OCI-LY3 (cell line): ENCODE measurements around the gene KCNMB1.

ENCODE experiments used
- H2AFZ ChIP-seq: fragments of 200-600, 300-600 bp; shearing (Covaris generic); 2 replicates; pipeline ENCODE4 v1.6.0; 2014; ENCODE audit warnings: antibody characterized with exemption, low read depth, low read length
- H3K27ac ChIP-seq: fragments of 200-600, 300-600 bp; sonication (generic); 2 replicates; pipeline ENCODE4 v1.5.1; 2014; ENCODE audit warnings: mild to moderate bottlenecking, low read length, moderate library complexity, mixed read lengths
- H3K27me3 ChIP-seq: fragments of 200-600, 300-600 bp; sonication (generic); 2 replicates; pipeline ENCODE4 v1.6.1; 2014; ENCODE audit warnings: low read depth, low read length, mixed read lengths
- H3K36me3 ChIP-seq: fragments of 200-600, 300-600 bp; sonication (generic); replicated peaks from 2 replicates; pipeline ENCODE3; 2014; ENCODE audit warnings: low read depth, low read length, mixed read lengths
- H3K4me1 ChIP-seq: fragments of 300-600, 200-600 bp; sonication (generic); 2 replicates; pipeline ENCODE4 v1.6.1; 2014; ENCODE audit warnings: low read length, mixed read lengths
- H3K4me2 ChIP-seq: fragments of 200-600, 300-600 bp; sonication (generic); 2 replicates; pipeline ENCODE4 v1.6.1; 2014; ENCODE audit warnings: low read length, mixed read lengths
- H3K4me3 ChIP-seq: fragments of 300-600, 200-600 bp; sonication (generic); 2 replicates; pipeline ENCODE4 v1.5.1; 2014; ENCODE audit warnings: antibody characterized with exemption, mild to moderate bottlenecking, low read length, moderate library complexity
- H3K79me2 ChIP-seq: fragments of 300-600, 200-600 bp; shearing (Covaris generic); 2 replicates; pipeline ENCODE4 v1.6.1; 2014; ENCODE audit warnings: mild to moderate bottlenecking, low read length, mixed read lengths
- H3K9ac ChIP-seq: fragments of 300-600, 200-600 bp; shearing (Covaris generic); 2 replicates; pipeline ENCODE4 v1.6.0; 2014; ENCODE audit warnings: mild to moderate bottlenecking, low read length, moderate library complexity
- H3K9me3 ChIP-seq: fragments of 200-600, 300-600 bp; shearing (Covaris generic); 2 replicates; pipeline ENCODE4 v1.6.1; 2014; ENCODE audit warnings: low read length, mixed read lengths; ENCODE audit not compliant: insufficient read depth
- H4K20me1 ChIP-seq: fragments of 200-600, 300-600 bp; sonication (generic); 2 replicates; pipeline ENCODE4 v1.6.1; 2016; ENCODE audit warnings: low read length, mixed read lengths; ENCODE audit not compliant: insufficient read depth
- CTCF ChIP-seq: fragments of 200-600, 300-600 bp; sonication (generic); IDR thresholded peaks from 2 replicates; pipeline ENCODE4 v1.5.1; 2014; ENCODE audit warnings: antibody characterized with exemption, low read length, low read depth
- EZH2phosphoT487 ChIP-seq: fragments of 200-600 bp; shearing (Covaris generic); IDR thresholded peaks from 2 replicates; pipeline ENCODE4 v1.6.1; 2018; ENCODE audit warnings: antibody characterized with exemption, mixed run types, low read depth

The KCNMB1 gene

GRCh38 chr5:170327829-170328228 is 61.3 kb downstream of the KCNMB1 start:
- Histone ChIP-seq H3K27me3 (no peaks in the 10 kb centered on the region), H3K4me2 (no peak overlapping the region), H3K4me1 (peaks cover 41% of the 10 kb centered on the region), H3K9me3 (no peaks in the 10 kb centered on the region), H4K20me1 (no peaks in the 10 kb centered on the region), H2AFZ (no peak overlapping the region), H3K79me2 (no peaks in the 10 kb centered on the region), H3K4me3 (no peak overlapping the region), H3K9ac (no peak overlapping the region), H3K27ac (no peak overlapping the region), H3K36me3 (no peaks in the 10 kb centered on the region)
- TF ChIP-seq CTCF (no peak), EZH2phosphoT487 (no peak)

- no peak overlapping the region for H2AFZ ChIP-seq
- H3K9me3 ChIP-seq = no peaks in the 10 kb centered on the region
- TF ChIP-seq CTCF (no peak), EZH2phosphoT487 (no peak)
- H3K9ac ChIP-seq = no peak overlapping the region
- H4K20me1 ChIP-seq = no peaks in the 10 kb centered on the region
- H3K27ac ChIP-seq = no peak overlapping the region
- no peak overlapping the region for H3K4me3 ChIP-seq
- H3K4me1 ChIP-seq = peaks cover 35% of the 10 kb centered on the region
- no peaks in the 10 kb centered on the region for H3K79me2 ChIP-seq
- peak overlapping the region; percentile 9; the same call in 1 of the 2 replicates for H3K4me2 ChIP-seq
- no peaks in the 10 kb centered on the region for H3K36me3 ChIP-seq
- H3K27me3 ChIP-seq = no peaks in the 10 kb centered on the region
Observed at GRCh38 chr5:170327168-170327567, 62.0 kb downstream of the KCNMB1 start.
